ENCODE results near the gene LRRC26. TPM values are rescaled to one million over a fixed set of nuclear protein-coding genes. Genes with fewer than 3 reads are reported as not detected.

Gene LRRC26
- total and polyA plus RNA-seq, 2 donors (not counting 3 experiments of a cell fraction or from before 2014, with no cell fraction given): 0.08 TPM; not detected in 1

DNA sequence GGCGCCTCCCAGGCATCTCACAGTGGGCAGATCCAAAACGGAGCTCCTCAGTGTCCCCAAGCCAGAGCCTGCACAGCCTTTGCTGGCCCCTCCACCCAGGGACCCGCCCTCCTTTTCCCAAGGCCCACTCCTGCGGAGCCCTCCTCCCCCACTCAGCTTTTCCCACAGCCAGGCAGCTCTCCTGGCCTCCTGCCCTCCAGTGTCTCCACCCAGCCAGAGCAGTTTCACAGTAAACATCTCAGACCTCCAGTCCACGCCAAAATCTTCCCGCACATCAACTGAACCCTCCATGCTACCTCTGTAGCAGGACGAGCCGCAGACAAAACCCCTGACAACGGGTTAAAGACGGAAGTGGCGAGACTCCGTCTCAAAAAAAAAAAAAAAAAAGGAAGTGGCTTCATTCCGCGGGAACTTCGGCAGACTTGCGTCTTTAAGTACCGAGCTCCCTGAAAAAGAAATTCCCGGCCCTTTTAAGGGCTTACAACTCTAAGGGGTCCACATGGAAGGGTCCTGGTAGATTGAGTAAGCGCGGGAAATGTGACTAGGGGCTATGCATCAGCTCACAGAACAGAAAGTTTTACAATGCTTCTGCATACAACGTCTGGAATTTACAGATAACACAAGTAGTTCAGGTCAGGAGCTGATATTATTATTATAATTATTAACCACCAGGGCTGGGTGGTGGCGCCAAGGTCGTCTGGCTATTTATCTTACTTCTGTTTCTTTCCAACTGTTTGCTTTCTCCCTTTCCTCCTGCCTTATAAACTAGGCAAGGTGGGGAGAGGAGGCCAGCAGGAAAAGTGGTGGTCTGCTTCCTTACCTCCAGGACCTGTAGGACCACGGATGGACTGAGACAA, 42.3 kb downstream of the LRRC26 start:
- peak; percentile 37 for FAIRE-seq
- Histone ChIP-seq H3K9me1 (replicated peaks; ENCODE audit: control insufficient read depth, extremely low read depth, insufficient read depth, low read length) (no peaks in the 10 kb centered on the region), H3K4me1 (ENCODE audit: control insufficient read depth, extremely low read depth, insufficient read depth, low read length) (peaks cover 26% of the 10 kb centered on the region), H2AFZ (ENCODE audit: low read depth, low read length) (peak overlapping the region; percentile 44), H3K79me2 (ENCODE audit: control insufficient read depth, insufficient read depth, low read length) (peaks cover 20% of the 10 kb centered on the region), H3K9ac (replicated peaks; ENCODE audit: extremely low read depth, insufficient read depth, low read length) (peak overlapping the region; percentile 29), H3K36me3 (ENCODE audit: control insufficient read depth in 2 of 2, extremely low read depth in 1 of 2, insufficient read depth in 2 of 2, low read length in 2 of 2) (no peaks in the 10 kb centered on the region), H3K27me3 (ENCODE audit: control insufficient read depth in 2 of 2, insufficient read depth in 2 of 2, low read length in 2 of 2) (no peaks in the 10 kb centered on the region), H3K4me3 (replicated peaks in 1 of 3; ENCODE audit: insufficient read depth in 1 of 3, low read depth in 1 of 3, low read length in 3 of 3) (peak overlapping the region in 2 of 3 experiments; percentile 20 to 37), H3K4me2 (ENCODE audit: insufficient read depth, low read length) (peak overlapping the region; percentile 68), H3K27ac (ENCODE audit: insufficient read depth, low read depth, low read length) (peak overlapping the region; percentile 38), H3K9me3 (replicated peaks; ENCODE audit: control insufficient read depth, insufficient read depth, low read length) (no peaks in the 10 kb centered on the region), H4K20me1 (replicated peaks; ENCODE audit: control insufficient read depth, extremely low read depth, insufficient read depth, low read length) (no peaks in the 10 kb centered on the region)
- dilution Hi-C loops (cut with MboI; ENCODE audit: extremely low pct_ligation_motif_present, low sequenced_read_pairs) (no loop called here), intact Hi-C loops (cut with micrococcal nuclease) (no loop called here)
- peak; percentile 35 for DNase-seq (ENCODE audit: low read depth, low spot score)
- ChIA-PET CTCF (interaction anchor here (0.5 to 1.6 kb wide), 6 partner anchors 9 to 109 kb away, joined by 3 to 6 read pairs (median 4); partner anchors contain the start of gene RNF224), POLR2A (no interaction called here)
- no TSS peak for BruUV-seq (replicated peaks)
- TF ChIP-seq JUN (IDR thresholded peaks at IDR 0.05; ENCODE audit: borderline replicate concordance, insufficient read depth, insufficient read length, low read depth) (no peak), EZH2 (IDR thresholded peaks at IDR 0.05; ENCODE audit: borderline replicate concordance, low read depth, low read length, severe bottlenecking) (no peak), MYC (IDR thresholded peaks at IDR 0.05; ENCODE audit: low read depth, low read length) (no peak), POLR2A (IDR thresholded peaks at IDR 0.05; ENCODE audit: low read depth, low read length) (no peak), POLR2AphosphoS5 (IDR thresholded peaks at IDR 0.05; ENCODE audit: insufficient read depth, low read depth, low read length) (no peak), GATA2 (IDR thresholded peaks at IDR 0.05; ENCODE audit: insufficient read depth, insufficient read length, low read depth, low read length) (no peak), FOS (IDR thresholded peaks at IDR 0.05; ENCODE audit: borderline replicate concordance, insufficient read depth, low read length) (no peak)
- TF ChIP-seq, protein P1, sequence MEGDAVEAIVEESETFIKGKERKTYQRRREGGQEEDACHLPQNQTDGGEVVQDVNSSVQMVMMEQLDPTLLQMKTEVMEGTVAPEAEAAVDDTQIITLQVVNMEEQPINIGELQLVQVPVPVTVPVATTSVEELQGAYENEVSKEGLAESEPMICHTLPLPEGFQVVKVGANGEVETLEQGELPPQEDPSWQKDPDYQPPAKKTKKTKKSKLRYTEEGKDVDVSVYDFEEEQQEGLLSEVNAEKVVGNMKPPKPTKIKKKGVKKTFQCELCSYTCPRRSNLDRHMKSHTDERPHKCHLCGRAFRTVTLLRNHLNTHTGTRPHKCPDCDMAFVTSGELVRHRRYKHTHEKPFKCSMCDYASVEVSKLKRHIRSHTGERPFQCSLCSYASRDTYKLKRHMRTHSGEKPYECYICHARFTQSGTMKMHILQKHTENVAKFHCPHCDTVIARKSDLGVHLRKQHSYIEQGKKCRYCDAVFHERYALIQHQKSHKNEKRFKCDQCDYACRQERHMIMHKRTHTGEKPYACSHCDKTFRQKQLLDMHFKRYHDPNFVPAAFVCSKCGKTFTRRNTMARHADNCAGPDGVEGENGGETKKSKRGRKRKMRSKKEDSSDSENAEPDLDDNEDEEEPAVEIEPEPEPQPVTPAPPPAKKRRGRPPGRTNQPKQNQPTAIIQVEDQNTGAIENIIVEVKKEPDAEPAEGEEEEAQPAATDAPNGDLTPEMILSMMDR (IDR thresholded peaks at IDR 0.05; ENCODE audit: extremely low read depth in 1 of 2, insufficient read depth in 1 of 2, low read depth in 1 of 2, low read length in 2 of 2): no peak
- TF ChIP-seq, protein P2, sequence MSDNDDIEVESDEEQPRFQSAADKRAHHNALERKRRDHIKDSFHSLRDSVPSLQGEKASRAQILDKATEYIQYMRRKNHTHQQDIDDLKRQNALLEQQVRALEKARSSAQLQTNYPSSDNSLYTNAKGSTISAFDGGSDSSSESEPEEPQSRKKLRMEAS (IDR thresholded peaks at IDR 0.05; ENCODE audit: insufficient read depth, insufficient read length): no peak

Data from endothelial cell of umbilical vein (primary cell).